Activated CD8-positive, alpha-beta memory T cell treated with anti-CD3 and anti-CD28 coated beads for 36 hours (primary cell): ENCODE measurements around the gene P2RY14. TPM values are rescaled to one million over a fixed set of nuclear protein-coding genes. Genes with fewer than 3 reads are reported as not detected.

Experiments used
- CTCF ChIA-PET: fragments of 350-600 bp; sonication (Branson Sonifier 250); formaldehyde crosslinking; loops from one replicate; lab custom pipeline; 2021; ENCODE audit warnings: antibody characterized with exemption; lab: Charles Lee
- POLR2A ChIA-PET: fragments of 350-600 bp; sonication (Branson Sonifier 250); formaldehyde crosslinking; loops from one replicate; lab custom pipeline; 2021; ENCODE audit warnings: antibody characterized with exemption; lab: Charles Lee
- total RNA-seq, 2 experiments: library from RNA; stranded (reverse); gene quantifications; one replicate each; pipeline ENCODE4 v1.2.3, GENCODE V29; 2021

Gene P2RY14
- total RNA-seq, 2 experiments from 2014 or later: 0.65 to 1.0 TPM

DNA sequence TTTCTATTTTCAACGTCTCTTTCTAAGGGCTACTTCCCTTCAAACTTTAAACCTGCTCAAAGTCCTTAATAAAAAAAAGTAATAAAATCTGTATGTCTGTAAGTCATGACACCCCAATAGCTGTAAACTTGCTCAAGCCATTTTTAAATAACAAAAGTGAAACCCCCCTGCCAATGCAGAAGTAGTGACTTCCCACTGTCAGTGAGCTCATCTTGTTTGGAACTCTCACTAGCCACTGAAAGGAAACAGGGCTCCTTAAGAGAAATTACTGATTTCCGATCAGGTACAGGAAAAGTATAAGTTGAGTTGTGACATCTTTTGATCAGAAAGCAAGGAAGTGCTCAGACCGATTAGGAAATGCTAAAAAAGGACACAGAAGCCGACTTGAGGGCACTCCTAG, 47.7 kb downstream of the P2RY14 start:
- POLR2A ChIA-PET: interaction anchor here (0.8 kb wide), 1 partner anchor 49 kb away, joined by 7 read pairs; no protein-coding TSS in a partner anchor

DNA sequence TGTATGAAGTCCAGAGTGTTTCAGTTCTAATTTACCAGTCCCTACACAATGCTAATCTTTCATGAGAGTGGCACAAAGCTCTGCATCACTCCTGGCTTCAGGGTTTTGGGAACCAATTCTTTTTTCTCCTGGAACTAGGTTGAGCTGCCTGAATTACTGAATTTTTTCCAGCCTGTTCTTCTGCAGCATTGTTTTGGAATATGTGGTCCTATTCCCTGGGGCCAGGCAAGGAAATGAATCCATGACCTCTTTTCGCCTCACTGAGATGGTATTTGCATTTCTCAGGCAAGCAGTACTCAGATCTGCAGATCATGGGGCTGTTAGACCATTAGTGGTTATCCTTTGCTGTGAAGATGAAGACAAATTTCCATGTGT, 49.7 kb downstream of the P2RY14 start:
- CTCF ChIA-PET: interaction anchor here (0.9 to 6.1 kb wide), 10 partner anchors 11 to 72 kb away, joined by 3 to 31 read pairs (median 6); partner anchors contain the start of gene P2RY14
- POLR2A ChIA-PET: no interaction called here

More for the DNA sequence above, 47.7 kb downstream of the P2RY14 start:
- CTCF ChIA-PET: interaction anchor here (0.7 to 1.6 kb wide), 6 partner anchors 14 to 62 kb away, joined by 3 to 5 read pairs (median 3); partner anchors contain the start of gene P2RY14

DNA sequence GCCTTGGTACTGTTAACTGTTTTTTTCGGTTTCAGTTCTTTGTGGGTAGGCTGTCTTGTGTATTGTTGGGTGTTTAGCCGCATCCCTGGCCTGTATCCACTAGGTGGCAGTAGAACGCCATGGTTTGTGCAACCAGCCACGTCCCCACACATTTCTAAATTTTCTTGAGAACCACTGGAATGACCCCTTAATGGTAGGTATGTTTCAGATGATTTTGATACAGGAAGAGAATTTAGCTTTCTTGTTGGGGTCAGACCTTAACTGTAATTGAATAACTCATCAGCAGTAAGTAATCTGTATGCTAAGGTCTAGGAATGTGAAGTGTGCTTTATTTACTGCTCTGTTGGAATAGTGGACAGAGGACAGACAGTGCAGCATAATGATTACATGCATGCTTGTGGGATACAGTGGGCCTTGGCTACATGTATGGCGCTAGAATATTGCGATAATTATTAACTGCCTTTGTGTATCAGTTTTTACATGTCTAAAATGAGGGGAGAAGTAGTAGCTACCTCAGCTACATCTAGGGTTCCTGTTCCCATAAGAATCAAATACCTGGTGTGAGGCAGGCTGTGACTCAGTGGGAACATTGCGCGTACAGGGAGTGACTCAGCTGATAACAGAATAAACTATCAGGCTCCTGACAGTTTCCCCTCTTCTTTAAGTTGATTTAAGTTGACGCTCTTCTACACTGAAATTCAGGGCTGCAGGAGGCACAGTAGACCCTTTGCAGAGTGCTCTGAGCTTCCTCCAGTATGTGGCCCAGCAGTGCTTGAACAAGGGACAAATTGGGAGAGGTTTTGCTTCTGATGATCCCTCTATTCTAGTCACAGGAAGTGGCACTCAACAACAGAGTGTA, 50.3 kb downstream of the P2RY14 start:
- ChIA-PET POLR2A (interaction anchor here (0.6 to 1.7 kb wide), 2 partner anchors 50 to 522 kb away, joined by 3 read pairs; partner anchors contain the start of gene P2RY14), CTCF (interaction anchor here (0.6 to 6.1 kb wide), 17 partner anchors 11 to 1125 kb away, joined by 3 to 31 read pairs (median 5); partner anchors contain the start of gene P2RY14)

DNA sequence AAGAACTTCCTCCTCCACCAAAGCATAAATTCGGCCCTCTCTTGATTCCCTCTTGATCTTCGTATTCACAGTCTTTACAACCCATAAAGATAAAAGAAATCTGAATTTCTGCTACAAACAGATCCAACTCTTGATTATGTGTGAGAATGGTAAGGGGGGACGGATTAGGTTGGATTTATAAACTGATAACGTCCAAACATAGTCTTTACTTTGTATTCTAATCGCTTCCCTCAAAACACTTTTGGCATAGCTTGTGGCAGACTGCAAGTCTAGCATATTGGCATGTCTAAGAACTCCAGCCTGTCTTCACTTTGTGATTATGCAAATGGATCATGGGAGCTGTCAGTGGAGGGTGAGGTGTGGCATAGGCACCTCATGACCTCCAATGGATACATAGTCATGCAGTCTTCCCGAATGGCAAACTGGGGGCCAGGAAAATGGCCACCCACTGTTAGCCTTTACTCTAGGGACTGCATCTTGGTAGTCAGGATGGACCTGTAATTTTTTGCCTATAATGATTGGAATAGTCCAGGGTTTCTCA, 51.0 kb downstream of the P2RY14 start:
- ChIA-PET POLR2A (interaction anchor here (0.6 to 1.7 kb wide), 4 partner anchors 28 to 521 kb away, joined by 3 to 4 read pairs (median 4); partner anchors contain the start of gene P2RY14), CTCF (interaction anchor here (1.0 to 6.1 kb wide), 14 partner anchors 18 to 1126 kb away, joined by 3 to 31 read pairs (median 4); partner anchors contain the start of gene P2RY14)

DNA sequence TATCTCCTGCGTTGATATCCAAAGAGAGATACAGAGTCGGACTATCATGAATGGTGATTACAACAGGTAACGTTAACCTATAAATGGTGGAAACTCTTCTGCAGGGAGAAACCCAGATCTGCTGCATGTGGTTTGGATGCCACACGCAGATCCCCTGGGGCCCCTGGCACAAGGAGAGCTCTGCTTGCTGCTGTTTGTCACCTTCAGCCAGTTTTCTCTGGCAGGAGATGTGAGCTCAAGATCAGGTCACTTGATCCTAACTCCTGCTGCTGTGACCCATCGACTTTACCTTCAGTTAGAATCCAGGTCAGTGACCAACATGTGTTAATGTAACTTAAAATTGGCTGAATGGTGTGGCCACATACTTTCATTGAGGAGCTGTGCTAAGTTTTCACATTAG, 51.5 kb downstream of the P2RY14 start:
- ChIA-PET CTCF (interaction anchor here (1.0 to 6.1 kb wide), 10 partner anchors 22 to 1127 kb away, joined by 3 to 31 read pairs (median 4); partner anchors contain the start of gene P2RY14), POLR2A (interaction anchor here (0.7 to 1.7 kb wide), 3 partner anchors 27 to 51 kb away, joined by 3 to 4 read pairs (median 4); partner anchors contain the start of gene P2RY14)

- POLR2A ChIA-PET: interaction anchor here (0.5 to 2.2 kb wide), 4 partner anchors 20 to 576 kb away, joined by 3 to 7 read pairs (median 4); partner anchors contain the start of gene P2RY14
Observed at GRCh38 chr3:151226088-151226563, 52.2 kb downstream of the P2RY14 start.

DNA sequence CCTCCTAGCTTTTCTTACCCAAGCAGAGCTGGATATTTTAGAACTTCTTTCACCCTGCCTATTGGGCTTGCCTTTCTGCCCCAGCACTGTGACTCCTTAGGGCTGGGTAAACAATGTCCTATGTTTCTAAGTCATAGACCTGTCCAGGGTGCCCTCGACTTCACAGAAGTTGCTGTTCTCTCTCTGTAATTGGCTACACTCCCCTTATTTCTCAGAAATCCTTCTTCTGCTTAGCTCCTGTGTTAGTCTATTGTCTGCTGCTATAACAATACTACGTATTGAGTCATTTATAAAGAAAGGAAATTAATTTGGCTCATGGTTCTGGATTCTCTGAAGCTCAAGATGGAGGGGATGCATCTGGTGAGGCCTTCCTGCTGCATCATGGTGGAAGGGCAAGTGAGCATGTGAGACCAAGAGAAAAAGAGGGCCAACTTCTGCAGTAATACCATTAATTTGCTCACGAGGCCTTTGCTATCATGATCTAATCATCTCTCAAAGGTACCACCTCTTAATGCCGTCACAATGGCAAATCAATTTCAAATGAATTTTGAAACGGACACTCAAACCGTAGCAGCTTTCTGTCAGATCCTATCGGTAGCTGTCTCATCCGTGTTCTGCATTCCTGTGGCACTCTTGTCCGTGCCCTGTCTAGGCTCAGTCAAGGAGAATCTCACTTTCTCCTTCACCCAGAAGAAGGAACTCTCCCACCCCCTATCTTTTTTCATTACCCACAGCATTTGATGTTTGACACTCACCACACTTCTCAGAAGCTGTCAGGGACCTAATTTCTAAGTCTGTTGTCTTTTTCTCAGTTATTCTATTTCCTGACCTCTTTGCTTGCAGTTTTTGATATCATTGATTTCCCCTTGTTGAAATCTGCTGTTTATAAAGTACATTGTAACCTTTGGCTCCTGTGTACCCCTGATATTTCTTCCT, 53.0 kb downstream of the P2RY14 start:
- POLR2A ChIA-PET: interaction anchor here (0.5 to 2.2 kb wide), 4 partner anchors 20 to 577 kb away, joined by 3 to 7 read pairs (median 4); partner anchors contain the start of gene GPR171
- CTCF ChIA-PET: interaction anchor here (1.1 to 6.1 kb wide), 3 partner anchors 19 to 58 kb away, joined by 3 to 31 read pairs (median 21); partner anchors contain the start of gene P2RY14

More at GRCh38 chr3:151226088-151226563, 52.2 kb downstream of the P2RY14 start:
- CTCF ChIA-PET: interaction anchor here (1.1 to 6.1 kb wide), 4 partner anchors 20 to 58 kb away, joined by 3 to 31 read pairs (median 12); partner anchors contain the start of gene P2RY14

- ChIA-PET POLR2A (interaction anchor here (0.5 to 2.2 kb wide), 3 partner anchors 19 to 34 kb away, joined by 3 to 7 read pairs (median 3); partner anchors contain the start of gene GPR171), CTCF (interaction anchor here (6.1 kb wide), 1 partner anchor 57 kb away, joined by 31 read pairs; no protein-coding TSS in a partner anchor)
Observed at GRCh38 chr3:151224268-151224866, 54.0 kb downstream of the P2RY14 start.

DNA sequence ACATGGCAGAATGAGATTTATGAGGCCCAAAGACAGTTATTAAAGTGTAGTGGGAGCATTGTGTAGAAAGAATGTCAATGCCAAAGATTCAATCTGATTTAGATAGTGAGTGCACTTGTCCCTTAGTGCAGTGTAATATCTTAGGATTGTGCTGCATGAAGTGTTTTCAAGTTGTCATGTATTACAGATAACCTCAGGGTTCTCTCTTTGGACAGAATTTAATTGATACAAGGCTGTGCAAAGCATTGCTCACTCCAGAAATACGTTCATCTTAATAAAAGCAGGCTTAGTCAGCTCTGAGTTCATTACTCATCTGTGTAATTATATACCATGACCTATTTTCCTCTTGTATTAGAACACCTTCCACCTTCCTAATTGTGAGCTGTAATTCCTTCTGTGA, 59.3 kb downstream of the P2RY14 start:
- ChIA-PET POLR2A (no interaction called here), CTCF (interaction anchor here (0.8 to 1.0 kb wide), 2 partner anchors 13 to 51 kb away, joined by 4 to 5 read pairs; no protein-coding TSS in a partner anchor)

GRCh38 chr3:151218136-151218535, 60.2 kb downstream of the P2RY14 start:
- CTCF ChIA-PET: interaction anchor here (1.5 to 2.4 kb wide), 2 partner anchors 10 to 46 kb away, joined by 4 to 6 read pairs; no protein-coding TSS in a partner anchor
- POLR2A ChIA-PET: no interaction called here

DNA sequence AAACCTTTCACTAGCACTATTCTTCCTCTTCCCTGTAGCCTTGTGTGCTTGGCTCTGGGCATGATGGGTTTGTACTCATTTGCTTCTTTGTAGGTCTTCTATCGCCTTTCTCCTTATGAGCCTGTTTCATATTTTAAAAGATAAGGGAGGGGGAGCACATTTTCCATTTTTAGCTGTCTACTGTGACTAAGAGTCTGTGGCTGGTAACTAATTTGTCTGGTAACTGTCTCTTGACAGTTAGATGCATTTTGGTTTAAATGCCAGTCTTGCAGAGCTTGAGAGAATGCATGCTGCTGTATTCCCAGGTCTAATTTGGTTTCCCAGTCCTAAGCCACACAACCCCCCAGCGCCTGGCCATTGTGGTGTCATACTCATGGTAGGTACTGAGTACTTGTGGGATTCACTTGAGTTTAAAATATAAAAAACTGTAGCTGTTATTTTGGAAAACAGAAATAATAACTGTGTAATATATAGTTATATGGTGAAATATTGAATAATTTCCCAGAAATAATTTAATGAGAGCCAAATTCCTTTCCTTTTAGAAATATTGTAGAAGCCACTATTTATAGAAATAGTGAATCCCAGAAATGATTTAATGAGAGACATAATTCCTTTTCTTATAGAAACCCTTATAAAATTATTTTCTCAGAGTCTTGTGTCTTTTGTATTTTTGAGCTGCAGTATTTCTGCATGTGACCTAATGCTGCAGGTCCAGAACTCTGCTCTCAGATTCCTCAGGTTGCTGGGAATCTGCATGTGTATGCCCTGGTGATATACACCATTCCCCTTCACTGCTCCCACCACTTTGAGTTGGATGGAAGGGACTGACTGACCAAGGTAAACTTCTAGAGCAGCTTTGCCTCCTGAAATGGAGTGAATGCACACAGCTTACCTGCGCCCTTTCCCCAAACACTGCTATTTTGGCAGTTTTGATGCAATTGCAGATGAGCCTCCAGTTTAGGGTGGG, 61.4 kb downstream of the P2RY14 start:
- POLR2A ChIA-PET: interaction anchor here (0.7 kb wide), 1 partner anchor 36 kb away, joined by 3 read pairs; no protein-coding TSS in a partner anchor
- CTCF ChIA-PET: interaction anchor here (0.5 to 2.4 kb wide), 4 partner anchors 11 to 45 kb away, joined by 3 to 6 read pairs (median 4); no protein-coding TSS in a partner anchor

- POLR2A ChIA-PET: no interaction called here
Observed at GRCh38 chr3:151214459-151214858, 63.9 kb downstream of the P2RY14 start.

DNA sequence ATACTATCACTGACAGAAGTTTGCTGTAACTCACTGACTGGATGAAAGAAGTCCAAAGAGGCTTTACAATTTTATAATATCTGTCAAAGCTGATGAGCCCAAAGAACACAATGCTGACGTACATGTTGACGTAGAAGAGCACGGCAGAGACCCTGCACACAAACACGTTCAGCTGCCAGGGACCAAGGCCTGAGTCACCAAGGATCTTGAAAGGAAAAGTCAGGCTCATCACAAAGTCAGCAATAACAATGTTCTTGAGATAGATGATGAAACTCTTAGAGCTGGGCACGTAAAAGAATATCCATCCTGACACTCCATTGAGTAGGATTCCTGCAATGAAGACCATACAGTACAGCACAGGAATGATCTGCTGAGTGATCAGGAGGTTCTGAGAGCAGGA, 64.5 kb downstream of the P2RY14 start:
- ChIA-PET CTCF (no interaction called here), POLR2A (no interaction called here)

More at GRCh38 chr3:151214459-151214858, 63.9 kb downstream of the P2RY14 start:
- CTCF ChIA-PET: no interaction called here

DNA sequence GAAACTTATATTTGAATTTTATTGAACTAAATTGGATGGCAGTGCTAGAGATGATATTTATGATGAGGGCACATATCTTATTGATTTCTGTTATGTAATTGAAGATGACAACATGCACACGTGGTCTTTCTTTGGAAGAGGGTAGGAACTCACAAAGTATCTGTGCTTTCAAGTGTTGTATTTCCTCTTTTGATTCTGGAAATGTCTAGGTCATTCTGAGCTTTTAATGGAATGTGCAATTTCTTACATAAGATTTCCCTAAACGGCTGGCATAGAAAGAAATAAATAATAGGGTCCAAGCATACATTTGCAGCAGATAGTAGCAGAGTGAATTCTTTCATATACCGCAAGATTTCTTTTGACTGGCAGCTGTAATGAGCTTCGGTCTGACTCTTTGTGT, 65.2 kb downstream of the P2RY14 start:
- ChIA-PET CTCF (no interaction called here), POLR2A (no interaction called here)

DNA sequence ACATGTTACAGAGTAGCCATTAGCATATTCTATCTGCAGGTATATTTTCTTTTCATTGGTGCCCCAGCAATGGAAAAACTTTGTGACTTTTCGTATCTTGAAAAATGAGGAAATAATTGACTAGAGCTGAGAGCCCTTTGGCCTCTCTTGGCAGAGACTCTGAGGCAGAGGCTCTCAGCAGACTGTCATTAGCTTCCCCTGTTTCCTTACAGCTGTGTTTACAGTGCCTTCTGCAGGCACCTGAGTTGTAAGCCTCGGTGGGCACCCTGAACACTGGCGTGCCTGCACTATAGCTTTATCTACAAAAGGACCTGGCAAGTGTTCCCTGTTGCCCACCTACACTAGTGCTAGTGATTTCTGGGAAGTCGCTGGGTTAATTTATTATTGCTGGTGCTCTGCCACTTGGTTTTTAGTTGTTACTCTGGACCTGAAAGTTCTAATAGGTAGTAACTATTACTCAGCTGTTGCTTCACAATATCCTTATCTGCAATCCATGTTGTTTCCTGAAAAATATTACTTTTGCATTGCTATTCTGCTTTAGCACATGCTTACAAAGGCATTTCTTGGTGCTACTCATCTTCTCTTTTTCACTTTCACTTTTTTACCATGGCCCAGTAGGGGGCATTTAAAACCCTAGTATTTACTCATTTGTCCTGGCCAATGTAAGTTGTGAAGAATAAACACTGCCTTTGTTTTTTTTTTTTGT, 67.5 kb downstream of the P2RY14 start:
- CTCF ChIA-PET: interaction anchor here (0.9 to 2.1 kb wide), 3 partner anchors 10 to 68 kb away, joined by 3 to 7 read pairs (median 4); partner anchors contain the start of gene P2RY14
- POLR2A ChIA-PET: interaction anchor here (0.6 to 1.7 kb wide), 3 partner anchors 10 to 1949 kb away, joined by 4 to 6 read pairs (median 4); no protein-coding TSS in a partner anchor
